A673 (cell line): ENCODE measurements around the gene FAM149A.

ENCODE experiments used
- CTCF ChIP-seq: fragments of 300-800, 200-600 bp; sonication (generic); conservative IDR thresholded peaks from 2 replicates; pipeline ENCODE4 v1.5.1; 2017; ENCODE audit warnings: low read depth, mild to moderate bottlenecking, antibody characterized with exemption, low read length, moderate library complexity, mixed read lengths
- EZH2 ChIP-seq: fragments of 200-600 bp; sonication (generic); IDR thresholded peaks from 2 replicates; pipeline ENCODE4 v1.6.1; 2017; ENCODE audit warnings: borderline replicate concordance, low read depth, mild to moderate bottlenecking, mixed read lengths, antibody characterized with exemption, low read length; ENCODE audit not compliant: poor library complexity, severe bottlenecking

- no peak for TF ChIP-seq CTCF
- TF ChIP-seq EZH2 = no peak
Observed at GRCh38 chr4:186058253-186058979, 46.1 kb upstream of the FAM149A start.
